Activated CD4-positive, alpha-beta T cell treated with anti-CD3 and anti-CD28 coated beads, Interleukin-2, Interleukin-4, amounts not matched to agents 100 ng/mL and 50 ng/mL, durations not matched to agents 16 hours and 8 hours (primary cell): ENCODE data around the gene AGBL3.
A peak's percentile ranks its signal among the peaks of the same experiment; 100 is the strongest.
"Not testable (repeated sequence)": the region's sequence is repeated elsewhere in the genome, so short reads cannot be mapped to it uniquely, and the experiment has no call there.

ENCODE experiments used
- DNase-seq: peaks from one replicate; pipeline ENCODE4 v3.0.0-alpha.2; 2020; ENCODE audit warnings: low spot score

AGBL3 gene

GRCh38 chr7:134963036-134963435, 23.3 kb upstream of the AGBL3 start:
- DNase-seq, result no peak

- DNase-seq, result no peak
Measured at GRCh38 chr7:134966691-134967090, 19.6 kb upstream of the AGBL3 start.

GRCh38 chr7:134968110-134968509, 18.2 kb upstream of the AGBL3 start:
- DNase-seq, result no peak

- DNase-seq, result not testable (repeated sequence)
Measured at GRCh38 chr7:134981645-134982044, 4.7 kb upstream of the AGBL3 start.

GRCh38 chr7:134985894-134986362, 380 bp upstream of the AGBL3 start:
- no peak for DNase-seq

- DNase-seq, result no peak
Measured at GRCh38 chr7:134988161-134988560, 1.9 kb downstream of the AGBL3 start.

GRCh38 chr7:134991469-134992339, 5.4 kb downstream of the AGBL3 start:
- no peak for DNase-seq

GRCh38 chr7:134992626-134993179, 6.4 kb downstream of the AGBL3 start:
- DNase-seq, result peak; percentile 31

- DNase-seq, result no peak
Measured at GRCh38 chr7:134993877-134994456, 7.7 kb downstream of the AGBL3 start.

GRCh38 chr7:134995239-134996096, 9.2 kb downstream of the AGBL3 start:
- no peak for DNase-seq

GRCh38 chr7:134996097-134996550, 9.8 kb downstream of the AGBL3 start:
- DNase-seq, result no peak

- no peak for DNase-seq
Measured at GRCh38 chr7:134997214-134997885, 11.0 kb downstream of the AGBL3 start.

GRCh38 chr7:134999136-134999535, 12.8 kb downstream of the AGBL3 start:
- no peak for DNase-seq

- no peak for DNase-seq
Measured at GRCh38 chr7:135001390-135002165, 15.3 kb downstream of the AGBL3 start.

GRCh38 chr7:135012229-135012628, 25.9 kb downstream of the AGBL3 start:
- DNase-seq, result no peak

GRCh38 chr7:135023622-135024021, 37.3 kb downstream of the AGBL3 start:
- DNase-seq, result no peak

- DNase-seq, result no peak
Measured at GRCh38 chr7:135035252-135035651, 48.9 kb downstream of the AGBL3 start.

GRCh38 chr7:135067017-135067416, 80.7 kb downstream of the AGBL3 start:
- not testable (repeated sequence) for DNase-seq

GRCh38 chr7:135074096-135074495, 87.8 kb downstream of the AGBL3 start:
- no peak for DNase-seq

GRCh38 chr7:135074531-135074930, 88.2 kb downstream of the AGBL3 start:
- no peak for DNase-seq

- DNase-seq, result no peak
Measured at GRCh38 chr7:135075716-135076115, 89.4 kb downstream of the AGBL3 start.
